ENCODE results near the gene CEP290.

CEP290 gene

DNA sequence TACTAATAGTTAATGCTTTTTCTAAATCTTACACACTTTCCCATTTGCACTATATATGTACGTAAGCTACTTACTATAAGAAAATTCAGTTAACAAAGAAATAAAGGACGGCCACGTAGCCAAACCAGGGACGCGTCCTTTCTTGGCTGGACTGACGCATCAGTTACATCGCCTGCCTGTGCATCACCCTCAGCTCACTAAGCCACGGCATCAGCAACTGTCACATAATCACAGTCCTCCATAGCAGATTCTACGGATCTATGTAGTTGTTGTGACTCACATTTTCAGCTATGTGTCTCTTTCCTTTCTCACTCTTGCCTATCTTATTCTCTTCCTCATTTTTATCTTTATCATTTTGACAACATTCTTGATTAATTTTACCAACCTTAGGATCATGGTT, 74.6 kb downstream of the CEP290 start:
- Histone ChIP-seq H3K4me3 (ENCODE audit: low read depth, low read length) (no peak overlapping the region), H3K27ac (peak overlapping the region; percentile 52), H3K36me3 (replicated peaks) (no peaks in the 10 kb centered on the region), H3K27me3 (replicated peaks) (no peaks in the 10 kb centered on the region)
- peak; percentile 85 for DNase-seq
- TF ChIP-seq, protein P1, sequence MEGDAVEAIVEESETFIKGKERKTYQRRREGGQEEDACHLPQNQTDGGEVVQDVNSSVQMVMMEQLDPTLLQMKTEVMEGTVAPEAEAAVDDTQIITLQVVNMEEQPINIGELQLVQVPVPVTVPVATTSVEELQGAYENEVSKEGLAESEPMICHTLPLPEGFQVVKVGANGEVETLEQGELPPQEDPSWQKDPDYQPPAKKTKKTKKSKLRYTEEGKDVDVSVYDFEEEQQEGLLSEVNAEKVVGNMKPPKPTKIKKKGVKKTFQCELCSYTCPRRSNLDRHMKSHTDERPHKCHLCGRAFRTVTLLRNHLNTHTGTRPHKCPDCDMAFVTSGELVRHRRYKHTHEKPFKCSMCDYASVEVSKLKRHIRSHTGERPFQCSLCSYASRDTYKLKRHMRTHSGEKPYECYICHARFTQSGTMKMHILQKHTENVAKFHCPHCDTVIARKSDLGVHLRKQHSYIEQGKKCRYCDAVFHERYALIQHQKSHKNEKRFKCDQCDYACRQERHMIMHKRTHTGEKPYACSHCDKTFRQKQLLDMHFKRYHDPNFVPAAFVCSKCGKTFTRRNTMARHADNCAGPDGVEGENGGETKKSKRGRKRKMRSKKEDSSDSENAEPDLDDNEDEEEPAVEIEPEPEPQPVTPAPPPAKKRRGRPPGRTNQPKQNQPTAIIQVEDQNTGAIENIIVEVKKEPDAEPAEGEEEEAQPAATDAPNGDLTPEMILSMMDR (IDR thresholded peaks at IDR 0.05; ENCODE audit: low read depth, low read length, missing control alignments): no peak
- in situ Hi-C loops (cut with HindIII; ENCODE audit: low pct_ligation_motif_present, low sequenced_read_pairs): no loop called here

DNA sequence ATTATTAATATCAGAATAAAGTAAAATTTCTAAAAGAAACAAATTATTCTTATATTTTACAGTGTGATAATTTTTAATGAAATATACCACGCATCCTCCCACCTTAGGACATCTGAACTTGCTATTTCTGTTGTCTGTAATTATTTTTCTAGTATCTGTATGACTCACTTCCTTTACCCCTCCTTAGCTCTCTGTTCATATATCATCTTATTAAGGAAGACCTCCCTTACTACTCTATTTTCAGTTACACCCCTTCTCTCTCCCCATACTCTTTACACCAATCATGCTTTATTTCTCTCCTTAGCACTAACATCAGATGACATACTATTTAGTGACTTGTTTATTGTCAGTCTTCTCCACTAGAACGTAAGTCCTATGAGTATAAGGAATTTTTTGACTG, 78.5 kb downstream of the CEP290 start:
- H3K4me3 ChIP-seq (ENCODE audit: low read depth, low read length): no peak overlapping the region
- no peak overlapping the region for H3K27ac ChIP-seq
- peaks cover 4% of the 10 kb centered on the region for H3K36me3 ChIP-seq (replicated peaks)
- no peak for DNase-seq
- in situ Hi-C loops (cut with HindIII; ENCODE audit: low pct_ligation_motif_present, low sequenced_read_pairs): no loop called here
- H3K27me3 ChIP-seq (replicated peaks): no peaks in the 10 kb centered on the region
- TF ChIP-seq, protein P1 (IDR thresholded peaks at IDR 0.05; ENCODE audit: low read depth, low read length, missing control alignments): no peak

DNA sequence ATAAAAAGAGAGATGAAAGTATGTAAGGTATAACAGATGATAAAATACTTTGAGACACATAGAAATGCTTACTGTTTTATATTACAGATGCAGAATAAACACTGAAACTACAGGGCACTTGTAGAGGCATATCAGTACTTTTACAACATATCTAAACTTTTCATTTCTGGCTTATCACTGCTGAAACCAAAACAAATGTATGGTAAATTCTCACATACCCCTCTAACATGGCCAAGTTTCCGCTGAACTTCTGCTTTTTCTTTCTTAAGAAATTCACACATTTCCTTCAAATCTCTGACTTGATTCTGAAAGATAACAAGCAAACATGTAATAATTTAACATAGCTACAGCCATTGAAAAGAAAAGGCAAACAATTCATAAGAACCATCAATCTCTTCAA, 79.4 kb downstream of the CEP290 start:
- H3K27me3 ChIP-seq (replicated peaks): no peaks in the 10 kb centered on the region
- H3K36me3 ChIP-seq (replicated peaks): peaks cover 11% of the 10 kb centered on the region
- TF ChIP-seq, protein P1 (IDR thresholded peaks at IDR 0.05; ENCODE audit: low read depth, low read length, missing control alignments): no peak
- in situ Hi-C loops (cut with HindIII; ENCODE audit: low pct_ligation_motif_present, low sequenced_read_pairs): no loop called here
- H3K27ac ChIP-seq: no peak overlapping the region
- DNase-seq: no peak
- no peak overlapping the region for H3K4me3 ChIP-seq (ENCODE audit: low read depth, low read length)

DNA sequence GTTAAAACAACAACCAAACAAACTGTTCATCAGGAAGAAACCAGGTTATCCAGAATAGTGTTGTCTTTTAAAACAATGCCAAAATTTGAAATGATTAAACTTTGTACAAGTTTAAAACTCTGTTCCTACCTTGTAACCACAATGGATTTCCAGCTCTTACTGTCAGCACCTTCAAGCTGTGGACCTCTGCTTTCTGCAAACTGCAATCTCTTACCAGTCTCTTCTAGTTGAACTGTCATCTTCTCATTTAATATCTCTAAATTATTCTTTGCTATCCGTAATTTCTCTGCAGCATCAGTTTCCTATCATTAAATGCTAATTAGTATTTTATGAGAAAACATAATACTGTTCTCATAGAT, 83.2 kb downstream of the CEP290 start:
- peaks cover 16% of the 10 kb centered on the region for H3K36me3 ChIP-seq (replicated peaks)
- in situ Hi-C loops (cut with HindIII; ENCODE audit: low pct_ligation_motif_present, low sequenced_read_pairs): no loop called here
- H3K4me3 ChIP-seq (ENCODE audit: low read depth, low read length): no peak overlapping the region
- H3K27ac ChIP-seq: no peak overlapping the region
- TF ChIP-seq, protein P1 (IDR thresholded peaks at IDR 0.05; ENCODE audit: low read depth, low read length, missing control alignments): no peak
- no peaks in the 10 kb centered on the region for H3K27me3 ChIP-seq (replicated peaks)
- DNase-seq: no peak

DNA sequence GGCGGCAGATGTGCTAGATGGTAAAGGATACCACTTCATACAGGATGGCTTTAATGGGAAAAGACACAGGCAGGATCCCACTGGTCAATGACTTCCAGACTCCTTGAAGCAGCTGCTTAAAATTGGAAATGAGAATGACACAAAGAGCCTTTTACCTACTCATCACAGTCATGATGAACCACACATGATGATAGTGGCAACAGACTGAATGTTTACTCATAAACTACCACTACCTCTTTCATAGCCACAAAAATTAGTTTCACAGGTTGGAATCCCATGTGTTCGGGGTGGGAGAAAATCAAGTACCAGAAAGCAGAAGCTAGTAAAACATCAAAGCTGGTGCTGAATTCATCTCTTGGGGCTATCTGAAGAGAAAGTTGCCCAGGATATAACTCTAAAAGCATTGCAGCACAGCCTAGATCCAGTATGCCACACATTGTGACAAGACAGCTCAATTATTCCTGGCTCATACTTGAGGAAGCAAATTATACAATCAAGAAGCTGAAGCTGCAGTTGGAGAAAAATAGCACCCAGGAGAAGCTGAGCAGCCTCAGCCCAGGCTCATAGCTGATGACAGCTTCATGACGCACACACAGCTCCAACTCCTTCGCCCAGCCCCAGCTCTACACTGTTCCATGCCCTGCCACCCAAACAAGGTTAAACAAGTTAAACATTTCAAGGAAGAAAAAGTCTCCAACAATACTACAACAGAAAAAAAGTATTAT, 83.7 kb downstream of the CEP290 start:
- in situ Hi-C loops (cut with HindIII; ENCODE audit: low pct_ligation_motif_present, low sequenced_read_pairs): no loop called here
- no peak overlapping the region for H3K27ac ChIP-seq
- DNase-seq: peak; percentile 3
- TF ChIP-seq, protein P1 (IDR thresholded peaks at IDR 0.05; ENCODE audit: low read depth, low read length, missing control alignments): no peak
- peaks cover 16% of the 10 kb centered on the region for H3K36me3 ChIP-seq (replicated peaks)
- no peak overlapping the region for H3K4me3 ChIP-seq (ENCODE audit: low read depth, low read length)
- no peaks in the 10 kb centered on the region for H3K27me3 ChIP-seq (replicated peaks)

DNA sequence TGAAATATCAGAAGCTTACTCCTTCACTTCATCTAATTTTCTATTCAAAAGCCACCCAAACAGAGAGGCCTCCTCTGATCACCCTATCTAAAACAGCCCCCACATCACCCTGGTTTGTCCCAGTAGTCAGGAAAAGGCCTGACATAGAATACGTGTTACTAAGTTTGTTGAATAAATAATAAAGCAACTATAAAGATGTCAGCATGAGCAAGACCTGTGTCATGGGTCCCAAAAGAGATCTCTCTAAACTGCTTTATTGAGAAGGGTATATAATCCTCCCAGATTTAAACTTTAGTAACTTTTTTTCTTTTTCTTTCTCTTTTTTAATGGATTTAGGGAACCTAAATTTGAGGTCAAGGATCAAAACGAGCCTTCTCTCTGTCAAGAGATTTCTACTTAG, 85.3 kb downstream of the CEP290 start:
- no peak for DNase-seq
- H3K27me3 ChIP-seq (replicated peaks): no peaks in the 10 kb centered on the region
- no peak overlapping the region for H3K27ac ChIP-seq
- no peak overlapping the region for H3K4me3 ChIP-seq (ENCODE audit: low read depth, low read length)
- peaks cover 16% of the 10 kb centered on the region for H3K36me3 ChIP-seq (replicated peaks)
- TF ChIP-seq, protein P1 (IDR thresholded peaks at IDR 0.05; ENCODE audit: low read depth, low read length, missing control alignments): no peak
- in situ Hi-C loops (cut with HindIII; ENCODE audit: low pct_ligation_motif_present, low sequenced_read_pairs): no loop called here

Data from brain microvascular endothelial cell (primary cell).